ENCODE results near the gene MGAM2. TPM values are rescaled to one million over a fixed set of nuclear protein-coding genes. Genes with fewer than 3 reads are reported as not detected.

Gene MGAM2
- total RNA-seq, 1 donor from 2014 or later: under 0.01 TPM

DNA sequence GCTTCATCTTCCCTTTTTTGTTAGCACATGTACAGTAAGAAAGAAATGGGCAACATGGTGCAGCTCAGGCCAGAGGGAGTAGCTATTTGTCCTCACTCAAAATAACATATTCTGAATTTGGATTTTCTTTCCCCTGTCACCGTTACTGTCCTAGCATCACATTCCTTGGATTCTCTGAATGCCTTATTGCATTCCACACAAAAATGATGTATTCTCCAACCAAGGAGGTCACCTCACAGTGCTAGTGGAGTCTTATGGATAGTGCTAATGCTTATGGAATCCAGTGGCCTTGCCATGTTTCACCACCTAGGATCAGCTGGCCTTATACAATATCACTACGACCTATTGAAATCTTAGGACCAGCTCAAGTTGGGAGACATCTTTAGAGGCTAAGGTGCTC, 139.2 kb downstream of the MGAM2 start:
- no peaks in the 10 kb centered on the region for H3K27me3 ChIP-seq (ENCODE audit: control insufficient read depth, insufficient read depth, low read length)

DNA sequence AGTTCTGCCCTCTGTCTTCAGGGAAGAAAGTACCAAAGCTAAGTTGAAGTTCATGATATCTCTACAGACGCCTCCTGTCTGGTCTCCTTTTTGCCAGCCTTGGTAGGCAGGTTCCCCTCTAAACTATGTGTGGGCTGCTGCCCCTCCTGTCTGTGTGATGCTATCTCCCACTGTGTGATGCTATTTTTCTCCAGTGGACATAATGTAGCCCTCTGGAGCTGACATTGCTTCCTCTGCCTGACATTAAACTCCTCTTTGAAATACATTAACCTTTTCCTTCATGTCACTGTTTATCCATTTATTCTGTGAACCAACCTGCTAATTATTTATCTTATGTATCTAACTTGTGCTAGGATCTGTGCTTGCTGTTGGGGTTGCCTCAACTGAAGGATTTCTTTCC, 146.4 kb downstream of the MGAM2 start, which contains the start of gene PRSS58:
Gene PRSS58 (minus strand): TSS at position 101 of the 400 bp plus-strand sequence. CDS start 351 bp downstream, outside the sequence.
- TF ChIP-seq, protein P1, sequence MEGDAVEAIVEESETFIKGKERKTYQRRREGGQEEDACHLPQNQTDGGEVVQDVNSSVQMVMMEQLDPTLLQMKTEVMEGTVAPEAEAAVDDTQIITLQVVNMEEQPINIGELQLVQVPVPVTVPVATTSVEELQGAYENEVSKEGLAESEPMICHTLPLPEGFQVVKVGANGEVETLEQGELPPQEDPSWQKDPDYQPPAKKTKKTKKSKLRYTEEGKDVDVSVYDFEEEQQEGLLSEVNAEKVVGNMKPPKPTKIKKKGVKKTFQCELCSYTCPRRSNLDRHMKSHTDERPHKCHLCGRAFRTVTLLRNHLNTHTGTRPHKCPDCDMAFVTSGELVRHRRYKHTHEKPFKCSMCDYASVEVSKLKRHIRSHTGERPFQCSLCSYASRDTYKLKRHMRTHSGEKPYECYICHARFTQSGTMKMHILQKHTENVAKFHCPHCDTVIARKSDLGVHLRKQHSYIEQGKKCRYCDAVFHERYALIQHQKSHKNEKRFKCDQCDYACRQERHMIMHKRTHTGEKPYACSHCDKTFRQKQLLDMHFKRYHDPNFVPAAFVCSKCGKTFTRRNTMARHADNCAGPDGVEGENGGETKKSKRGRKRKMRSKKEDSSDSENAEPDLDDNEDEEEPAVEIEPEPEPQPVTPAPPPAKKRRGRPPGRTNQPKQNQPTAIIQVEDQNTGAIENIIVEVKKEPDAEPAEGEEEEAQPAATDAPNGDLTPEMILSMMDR (IDR thresholded peaks at IDR 0.05; ENCODE audit: insufficient read depth, low read length, poor library complexity, severe bottlenecking): no peak
- DNase-seq (ENCODE audit: low read depth): no peak

More for the DNA sequence above, 139.2 kb downstream of the MGAM2 start:
- Histone ChIP-seq H3K4me3 (ENCODE audit: low read depth, low read length) (no peak overlapping the region), H3K36me3 (ENCODE audit: control insufficient read depth, insufficient read depth, low read length) (no peaks in the 10 kb centered on the region)
- TF ChIP-seq, protein P1 (IDR thresholded peaks at IDR 0.05; ENCODE audit: insufficient read depth, low read length, poor library complexity, severe bottlenecking): no peak
- DNase-seq (ENCODE audit: low read depth): no peak

DNA sequence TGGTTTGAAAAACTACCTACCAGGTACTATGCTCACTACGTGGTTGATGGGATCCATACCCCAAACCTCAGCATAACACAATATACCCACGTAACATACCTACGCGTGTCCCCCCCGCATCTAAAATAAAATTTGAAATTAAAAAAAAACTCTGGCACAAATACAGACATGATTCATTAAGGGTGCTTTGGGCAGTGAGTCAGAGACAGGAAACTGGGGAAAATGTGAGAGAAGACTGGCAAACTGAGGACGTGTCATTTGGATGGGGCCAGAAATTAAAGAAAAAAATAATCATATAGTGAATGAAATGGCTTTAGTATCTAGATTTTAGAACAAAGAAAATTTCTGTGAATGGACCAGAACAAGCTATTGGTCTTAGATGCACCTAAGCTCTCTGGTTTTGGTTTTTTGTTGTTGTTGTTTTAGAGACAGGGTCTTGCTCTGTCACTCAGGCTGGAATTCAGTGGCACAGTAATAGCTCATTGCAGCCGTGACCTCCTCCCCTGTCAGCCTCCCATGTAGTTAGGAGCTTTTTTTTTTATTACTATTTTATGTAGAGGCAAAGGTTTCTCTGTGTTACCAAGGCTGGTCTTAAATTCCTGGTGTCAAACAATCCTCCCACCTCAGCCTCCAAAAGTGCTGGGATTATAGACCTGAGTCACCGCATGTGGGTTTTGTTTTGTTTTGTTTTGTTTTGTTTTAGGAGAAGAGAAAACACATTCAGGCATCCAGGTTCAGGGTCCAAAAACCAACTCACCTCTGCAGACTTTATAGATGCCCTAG, 152.3 kb downstream of the MGAM2 start:
- no peaks in the 10 kb centered on the region for H3K27me3 ChIP-seq (ENCODE audit: control insufficient read depth, insufficient read depth, low read length)
- DNase-seq (ENCODE audit: low read depth): no peak
- no peaks in the 10 kb centered on the region for H3K36me3 ChIP-seq (ENCODE audit: control insufficient read depth, insufficient read depth, low read length)
- TF ChIP-seq, protein P1 (IDR thresholded peaks at IDR 0.05; ENCODE audit: insufficient read depth, low read length, poor library complexity, severe bottlenecking): no peak
- H3K4me3 ChIP-seq (ENCODE audit: low read depth, low read length): no peak overlapping the region

More for the DNA sequence above, 146.4 kb downstream of the MGAM2 start, which contains the start of gene PRSS58:
- Histone ChIP-seq H3K27me3 (ENCODE audit: control insufficient read depth, insufficient read depth, low read length) (no peaks in the 10 kb centered on the region), H3K4me3 (ENCODE audit: low read depth, low read length) (no peak within 1 kb of the TSS), H3K36me3 (ENCODE audit: control insufficient read depth, insufficient read depth, low read length) (no peaks in the 10 kb centered on the region)

Other genes starting within 250 kb of the MGAM2 start
- 0.07 TPM in 1 of 2 replicates, not detected in the other for gene OR9A4, start 195.3 kb upstream of the MGAM2 start, total RNA-seq
- not detected in 2 replicates for gene CLEC5A, start 164.7 kb upstream of the MGAM2 start, total RNA-seq
- not detected in 2 replicates for gene TAS2R38, start 137.9 kb upstream of the MGAM2 start, total RNA-seq
- gene MGAM, start 115.8 kb upstream of the MGAM2 start, total RNA-seq: 0.14 TPM in 1 of 2 replicates, not detected in the other
- gene PRSS58, start 146.3 kb downstream of the MGAM2 start, total RNA-seq: not detected in 2 replicates